WTC11 (cell line): ENCODE data around the gene CDC20.
"Not testable (repeated sequence)": the region's sequence is repeated elsewhere in the genome, so short reads cannot be mapped to it uniquely, and the experiment has no call there.

Experiments
- NFYB ChIP-seq: sonication (generic); formaldehyde crosslinking; conservative IDR thresholded peaks from 2 replicates; pipeline ENCODE4 v1.8.0; 2022; ENCODE audit warnings: low read depth, missing genetic modification reagents
- SMAD3 ChIP-seq: sonication (generic); formaldehyde crosslinking; IDR thresholded peaks from 2 replicates; pipeline ENCODE4 v1.8.0; 2022; ENCODE audit warnings: missing genetic modification reagents, mild to moderate bottlenecking, borderline replicate concordance
- SP1 ChIP-seq: sonication (generic); formaldehyde crosslinking; conservative IDR thresholded peaks from 2 replicates; pipeline ENCODE4 v1.8.1; 2022; ENCODE audit warnings: missing genetic modification reagents
- TF ChIP-seq, protein P1 (sequence below): fragments of 200-600 bp; IDR thresholded peaks from 2 replicates; pipeline ENCODE4 v1.8.0; 2022; ENCODE audit warnings: antibody characterized with exemption
- TF ChIP-seq, protein P2 (sequence below): sonication (generic); formaldehyde crosslinking; IDR thresholded peaks from 2 replicates; pipeline ENCODE4 v1.8.0; 2022; ENCODE audit warnings: mild to moderate bottlenecking, missing genetic modification reagents

- TF ChIP-seq, protein P1, sequence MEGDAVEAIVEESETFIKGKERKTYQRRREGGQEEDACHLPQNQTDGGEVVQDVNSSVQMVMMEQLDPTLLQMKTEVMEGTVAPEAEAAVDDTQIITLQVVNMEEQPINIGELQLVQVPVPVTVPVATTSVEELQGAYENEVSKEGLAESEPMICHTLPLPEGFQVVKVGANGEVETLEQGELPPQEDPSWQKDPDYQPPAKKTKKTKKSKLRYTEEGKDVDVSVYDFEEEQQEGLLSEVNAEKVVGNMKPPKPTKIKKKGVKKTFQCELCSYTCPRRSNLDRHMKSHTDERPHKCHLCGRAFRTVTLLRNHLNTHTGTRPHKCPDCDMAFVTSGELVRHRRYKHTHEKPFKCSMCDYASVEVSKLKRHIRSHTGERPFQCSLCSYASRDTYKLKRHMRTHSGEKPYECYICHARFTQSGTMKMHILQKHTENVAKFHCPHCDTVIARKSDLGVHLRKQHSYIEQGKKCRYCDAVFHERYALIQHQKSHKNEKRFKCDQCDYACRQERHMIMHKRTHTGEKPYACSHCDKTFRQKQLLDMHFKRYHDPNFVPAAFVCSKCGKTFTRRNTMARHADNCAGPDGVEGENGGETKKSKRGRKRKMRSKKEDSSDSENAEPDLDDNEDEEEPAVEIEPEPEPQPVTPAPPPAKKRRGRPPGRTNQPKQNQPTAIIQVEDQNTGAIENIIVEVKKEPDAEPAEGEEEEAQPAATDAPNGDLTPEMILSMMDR: not testable (repeated sequence)
- TF ChIP-seq, protein P2, sequence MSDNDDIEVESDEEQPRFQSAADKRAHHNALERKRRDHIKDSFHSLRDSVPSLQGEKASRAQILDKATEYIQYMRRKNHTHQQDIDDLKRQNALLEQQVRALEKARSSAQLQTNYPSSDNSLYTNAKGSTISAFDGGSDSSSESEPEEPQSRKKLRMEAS (CRISPR knock-in tag): not testable (repeated sequence)
- not testable (repeated sequence) for TF ChIP-seq SP1, NFYB, SMAD3 (CRISPR knock-in tag)
These were observed 41.7 kb downstream of the CDC20 start for GRCh38 chr1:43400441-43400840.
